ENCODE measurements around the gene CEP164.

DNA sequence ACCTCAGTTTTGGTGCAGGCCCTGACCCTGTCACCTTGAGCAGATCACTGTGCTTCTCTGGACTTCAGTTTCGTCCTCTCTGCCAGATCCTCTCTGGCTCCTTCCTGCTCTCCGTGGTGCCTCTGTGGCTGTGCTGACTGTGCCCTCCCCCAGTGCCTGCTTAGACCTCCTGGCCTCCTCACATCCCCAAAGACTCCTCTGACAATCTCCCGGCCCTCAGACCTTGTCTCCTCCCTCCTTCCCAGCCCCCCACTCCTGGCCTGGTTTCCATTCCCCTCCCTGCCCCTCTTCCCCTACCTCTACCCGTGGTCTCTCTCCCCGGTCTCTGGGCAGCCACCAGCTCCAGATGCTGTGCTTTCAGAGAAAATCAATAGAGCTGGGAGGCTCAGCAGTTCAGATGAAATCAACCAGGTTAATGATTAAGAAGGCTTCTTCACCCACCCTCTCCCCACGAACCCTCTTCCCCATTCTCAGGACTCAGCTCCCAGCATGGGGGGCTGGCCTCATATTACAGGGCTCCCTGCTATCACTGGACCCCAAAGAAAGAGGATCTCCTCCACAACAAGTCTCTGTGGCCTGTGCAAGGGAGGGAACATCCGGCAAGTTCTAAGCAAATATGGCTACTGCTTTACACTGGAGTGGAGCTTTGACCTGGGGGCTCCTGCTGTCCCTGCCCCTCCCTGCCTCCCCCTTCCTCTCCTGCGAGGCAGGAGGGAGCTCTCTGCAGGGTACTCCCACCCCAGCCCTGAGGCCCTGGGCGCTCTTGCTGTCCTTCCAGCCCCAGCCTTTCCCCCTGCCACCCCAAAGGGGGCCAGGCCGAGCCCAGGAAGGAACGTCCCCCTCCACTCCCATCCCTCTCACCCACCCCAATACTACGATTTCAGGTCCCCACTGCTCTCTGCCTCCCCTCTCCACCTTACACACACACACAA is 28.0 kb upstream of the CEP164 start:
- TF ChIP-seq, protein P1, sequence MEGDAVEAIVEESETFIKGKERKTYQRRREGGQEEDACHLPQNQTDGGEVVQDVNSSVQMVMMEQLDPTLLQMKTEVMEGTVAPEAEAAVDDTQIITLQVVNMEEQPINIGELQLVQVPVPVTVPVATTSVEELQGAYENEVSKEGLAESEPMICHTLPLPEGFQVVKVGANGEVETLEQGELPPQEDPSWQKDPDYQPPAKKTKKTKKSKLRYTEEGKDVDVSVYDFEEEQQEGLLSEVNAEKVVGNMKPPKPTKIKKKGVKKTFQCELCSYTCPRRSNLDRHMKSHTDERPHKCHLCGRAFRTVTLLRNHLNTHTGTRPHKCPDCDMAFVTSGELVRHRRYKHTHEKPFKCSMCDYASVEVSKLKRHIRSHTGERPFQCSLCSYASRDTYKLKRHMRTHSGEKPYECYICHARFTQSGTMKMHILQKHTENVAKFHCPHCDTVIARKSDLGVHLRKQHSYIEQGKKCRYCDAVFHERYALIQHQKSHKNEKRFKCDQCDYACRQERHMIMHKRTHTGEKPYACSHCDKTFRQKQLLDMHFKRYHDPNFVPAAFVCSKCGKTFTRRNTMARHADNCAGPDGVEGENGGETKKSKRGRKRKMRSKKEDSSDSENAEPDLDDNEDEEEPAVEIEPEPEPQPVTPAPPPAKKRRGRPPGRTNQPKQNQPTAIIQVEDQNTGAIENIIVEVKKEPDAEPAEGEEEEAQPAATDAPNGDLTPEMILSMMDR (IDR thresholded peaks at IDR 0.05): no peak
- no peak for TF ChIP-seq POLR2A (IDR thresholded peaks at IDR 0.05)

Data from lower leg skin (tissue), 3 donors.